GM12892 (cell line): Measurements from ENCODE around the gene PNPLA6.

Experiments used
- POLR2A ChIP-seq: IDR thresholded peaks from 2 replicates; pipeline ENCODE4 v1.6.1; 2011; ENCODE audit warnings: low read depth, low read length, control low read depth
- TAF1 ChIP-seq: IDR thresholded peaks from 2 replicates; pipeline ENCODE4 v1.6.1; 2011; ENCODE audit warnings: low read depth, mild to moderate bottlenecking, control low read depth, low read length, borderline replicate concordance

GRCh38 chr19:7505288-7505681 lies 30.2 kb upstream of the PNPLA6 start:
- TF ChIP-seq TAF1 (no peak), POLR2A (no peak)
